GM18951 (cell line): Measurements from ENCODE around the gene PRKD1.

Experiments used
- POLR2A ChIP-seq: IDR thresholded peaks from 4 replicates; pipeline ENCODE4 v1.6.1; 2011; ENCODE audit warnings: mild to moderate bottlenecking; ENCODE audit not compliant: insufficient read length, insufficient read depth; ENCODE audit errors: extremely low read depth
- in situ Hi-C: fragments of 300-500 bp; cut with MboI; formaldehyde crosslinking; loops from one replicate; pipeline ENCODE4 v1.12.0; 2022; ENCODE audit warnings: low sequenced_read_pairs, mixed read lengths, inconsistent platforms; ENCODE audit not compliant: unreplicated experiment

The PRKD1 gene

DNA sequence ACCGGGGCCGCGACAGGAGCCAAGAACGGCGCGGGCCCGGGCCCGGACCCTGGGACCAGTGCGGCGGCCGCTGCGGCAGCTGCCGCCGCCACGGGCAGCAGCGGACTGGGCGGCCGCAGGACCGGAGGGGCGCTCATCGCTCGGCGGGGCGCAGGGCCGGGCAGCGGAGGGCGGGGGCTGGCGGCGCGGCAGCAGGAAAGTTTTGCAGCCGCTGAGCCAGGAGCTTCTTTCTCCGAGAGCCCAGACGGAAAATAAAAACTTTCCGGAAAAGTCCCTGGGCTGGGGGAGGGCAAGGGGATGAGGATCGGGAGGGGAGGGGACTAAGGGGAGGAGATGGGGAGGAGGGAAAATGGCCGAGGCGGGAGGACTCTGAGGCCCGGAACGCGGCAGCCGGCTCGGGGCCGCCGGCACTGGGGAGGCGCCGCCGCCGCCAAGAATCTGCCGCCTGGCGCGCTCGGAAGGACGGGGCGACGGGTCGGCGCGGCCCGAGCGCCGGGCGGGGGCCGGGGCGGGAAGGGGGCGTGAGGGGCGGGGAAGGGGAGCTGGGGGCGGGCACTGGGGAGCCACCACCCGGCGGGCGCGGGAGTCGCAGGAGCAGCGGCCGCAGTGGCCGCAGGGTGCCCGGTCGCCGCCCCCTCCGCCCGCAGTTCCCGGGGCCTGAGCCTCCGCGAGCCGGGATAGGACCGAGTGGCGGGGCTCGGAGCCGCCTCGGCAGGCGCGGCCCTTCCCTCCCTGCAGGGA is at the start of gene PRKD1:
TSS of gene PRKD1 (minus strand) at position 472 of the 741 bp plus-strand sequence.
- in situ Hi-C loops, result no loop called here
- no peak for TF ChIP-seq POLR2A

DNA sequence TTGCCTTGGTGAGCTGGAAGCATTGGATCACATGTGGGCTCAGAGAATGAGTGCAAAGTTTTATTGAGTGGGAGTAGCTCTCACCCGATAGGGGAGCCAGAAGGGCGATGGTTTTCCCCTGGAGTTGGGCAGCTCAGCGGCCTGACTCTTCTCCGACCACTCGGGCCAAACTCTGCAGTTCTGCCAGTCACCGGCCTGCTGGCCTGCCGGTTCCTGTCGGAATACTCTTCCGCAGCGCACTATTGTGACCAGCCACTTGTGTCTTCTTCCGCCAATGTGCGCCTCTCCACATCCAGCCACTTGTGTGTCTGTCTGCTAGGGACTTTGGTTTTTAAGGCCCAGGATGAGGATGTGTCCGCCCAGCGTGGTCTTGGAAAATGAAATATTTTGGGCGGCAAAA is 43.5 kb upstream of the PRKD1 start:
- in situ Hi-C loops, result no loop called here
- no peak for TF ChIP-seq POLR2A

DNA sequence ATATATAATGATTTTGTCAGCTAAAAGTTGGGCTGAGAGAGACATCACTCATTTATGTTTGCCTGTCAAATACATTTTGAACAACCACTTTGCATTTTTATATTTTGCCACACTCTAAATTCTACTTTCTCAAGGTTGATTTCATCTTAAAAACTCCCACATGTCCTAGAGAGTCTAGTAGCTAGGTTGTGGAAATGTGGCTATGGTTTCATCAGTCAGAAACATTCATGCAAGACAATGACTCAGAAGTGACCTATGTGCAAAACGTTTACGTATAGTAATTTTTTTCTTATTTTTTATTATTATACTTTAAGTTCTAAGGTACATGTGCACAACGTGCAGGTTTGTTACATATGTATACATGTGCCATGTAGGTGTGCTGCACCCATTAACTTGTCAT is 27.4 kb upstream of the PRKD1 start:
- in situ Hi-C loops, result no loop called here
- TF ChIP-seq POLR2A, result no peak

DNA sequence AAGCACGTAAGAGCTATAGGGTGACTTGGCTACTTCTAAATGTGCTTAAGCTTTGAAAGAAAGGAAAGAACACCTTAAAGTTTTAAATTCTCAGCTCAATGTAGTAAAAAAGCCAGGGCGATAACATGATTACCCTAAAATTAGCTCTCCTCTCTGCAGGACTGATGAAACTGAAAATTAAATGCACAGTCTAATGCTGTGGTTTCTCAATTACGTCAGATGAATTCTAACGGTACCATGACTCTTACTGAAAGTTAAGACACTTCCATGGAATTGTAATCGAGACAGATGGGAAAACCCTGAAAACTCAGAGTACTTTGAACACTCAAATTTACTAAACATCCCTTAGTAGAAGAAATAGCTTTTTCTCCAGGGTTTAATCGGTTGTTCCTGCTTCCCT is 25.9 kb upstream of the PRKD1 start:
- no peak for TF ChIP-seq POLR2A
- in situ Hi-C loops, result no loop called here

DNA sequence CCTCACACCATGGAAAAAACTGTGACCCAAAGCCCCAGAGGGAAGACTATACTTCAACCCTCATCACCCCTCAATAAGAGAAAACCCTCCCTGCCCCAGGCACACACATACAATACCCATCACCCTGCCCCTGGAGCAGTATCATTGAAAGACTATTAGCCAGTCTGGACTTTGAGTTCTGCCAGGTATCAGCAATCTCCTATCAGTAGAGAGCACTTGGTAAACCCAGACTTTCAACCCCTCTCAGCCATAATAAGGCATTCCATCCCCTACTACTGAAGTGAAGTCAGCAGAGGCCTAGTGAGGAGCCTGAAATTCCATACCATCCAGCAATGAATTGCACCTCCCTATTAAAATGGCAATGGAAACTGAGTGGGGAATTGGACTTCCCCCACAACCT is 16.4 kb upstream of the PRKD1 start:
- TF ChIP-seq POLR2A, result no peak
- in situ Hi-C loops, result no loop called here

DNA sequence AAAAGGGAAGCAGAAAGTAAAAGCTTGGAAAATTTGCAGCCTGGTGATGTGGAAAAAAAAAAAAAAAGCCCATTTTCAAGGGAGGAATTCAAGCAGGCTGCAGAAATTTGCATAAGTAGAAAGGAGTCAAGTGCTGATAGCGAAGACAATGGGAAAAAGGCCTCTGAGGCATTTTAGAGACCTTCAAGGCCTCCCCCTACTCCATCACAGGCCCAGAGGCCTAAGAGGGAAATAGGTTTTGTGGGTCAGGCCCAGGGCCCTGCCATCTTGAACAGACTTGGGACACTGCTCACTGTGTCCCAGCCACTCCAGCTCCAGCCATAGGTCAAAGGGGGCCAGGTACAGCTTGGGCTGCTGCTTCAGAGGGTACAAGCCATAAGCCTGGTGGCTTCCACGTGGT is 13.8 kb upstream of the PRKD1 start:
- TF ChIP-seq POLR2A, result no peak
- in situ Hi-C loops, result no loop called here

DNA sequence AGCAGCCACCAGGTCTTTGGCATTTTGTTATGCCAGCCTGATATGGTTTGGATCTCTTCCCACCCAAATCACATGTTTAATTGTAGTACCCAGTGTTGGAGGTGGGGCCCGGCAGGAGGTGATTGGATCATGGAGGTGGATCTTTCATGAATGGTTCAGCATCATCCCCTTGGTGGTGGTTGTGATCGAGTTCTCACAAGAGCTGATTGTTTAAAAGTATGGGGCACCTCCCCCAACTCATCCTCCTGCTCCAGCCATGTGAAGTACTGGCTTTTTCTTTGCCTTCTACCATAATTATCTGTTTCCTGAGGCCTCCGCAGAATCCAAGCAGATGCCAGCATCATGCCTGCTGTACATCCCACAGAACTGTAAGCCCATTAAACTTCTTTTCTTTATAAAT is 12.8 kb upstream of the PRKD1 start:
- in situ Hi-C loops, result no loop called here
- TF ChIP-seq POLR2A, result no peak

DNA sequence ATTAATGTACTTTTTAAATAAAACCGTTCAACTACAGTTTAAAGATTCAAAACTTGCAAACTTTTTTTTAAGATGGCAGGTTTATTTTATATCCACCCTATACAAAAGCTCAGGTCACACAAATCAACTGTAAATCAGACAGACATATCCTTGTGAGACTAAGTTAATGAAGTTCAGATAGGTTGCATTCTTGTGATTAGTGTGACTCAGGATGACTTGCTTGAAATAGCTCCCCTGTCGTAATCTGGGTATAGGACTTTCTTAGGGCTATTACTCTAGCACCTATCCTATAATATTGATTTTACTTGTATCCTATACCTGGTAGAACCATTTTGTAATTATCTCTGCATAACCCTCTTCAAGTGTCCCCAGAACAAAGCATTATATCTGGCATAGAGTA is 9.5 kb upstream of the PRKD1 start:
- in situ Hi-C loops, result no loop called here
- no peak for TF ChIP-seq POLR2A

DNA sequence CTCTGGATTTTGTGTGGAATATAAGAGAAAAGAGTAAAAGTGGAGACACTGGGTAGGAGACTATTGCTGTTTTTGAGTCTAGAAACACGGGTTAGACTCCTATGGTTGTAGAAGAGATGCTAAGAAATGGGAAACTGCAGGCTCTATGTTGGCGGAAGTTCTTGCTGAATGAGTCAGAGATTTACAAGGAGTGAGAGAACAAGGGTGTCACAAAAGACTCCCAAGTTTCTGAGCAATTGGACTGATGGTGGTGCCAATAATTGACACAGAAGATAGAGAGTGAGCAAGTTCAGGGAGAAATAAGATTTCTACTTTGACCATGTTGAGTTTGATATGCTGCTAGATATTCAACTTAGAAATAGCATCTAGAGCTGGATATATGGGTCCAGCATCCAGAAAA is 2.6 kb upstream of the PRKD1 start:
- TF ChIP-seq POLR2A, result no peak
- in situ Hi-C loops, result no loop called here

DNA sequence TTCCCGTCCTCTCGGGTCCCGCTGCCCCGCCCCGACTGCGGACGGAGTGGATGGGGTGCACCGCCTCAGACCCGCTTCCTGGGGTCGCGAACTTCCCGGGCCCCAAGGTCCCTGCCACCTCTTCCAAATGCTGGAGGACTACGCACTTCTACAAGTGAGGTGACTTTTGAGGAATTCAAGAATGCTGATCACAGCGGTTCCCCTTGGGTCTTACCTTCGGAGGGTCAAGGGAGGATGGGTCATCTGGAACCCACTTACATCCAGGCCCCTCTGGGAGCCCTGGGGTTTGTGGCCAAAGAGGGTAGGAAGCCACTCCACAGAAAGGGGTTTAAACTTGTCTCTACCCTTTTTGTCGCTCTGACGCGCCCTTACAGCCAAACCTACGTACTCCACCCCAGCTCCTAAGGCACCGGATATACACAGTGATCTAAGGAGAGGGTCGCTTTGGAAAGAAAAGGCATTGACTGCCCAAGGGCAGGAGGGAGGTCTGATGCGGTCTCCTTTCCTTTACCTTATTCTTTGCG is 532 bp upstream of the PRKD1 start:
- in situ Hi-C loops, result no loop called here
- no peak for TF ChIP-seq POLR2A

DNA sequence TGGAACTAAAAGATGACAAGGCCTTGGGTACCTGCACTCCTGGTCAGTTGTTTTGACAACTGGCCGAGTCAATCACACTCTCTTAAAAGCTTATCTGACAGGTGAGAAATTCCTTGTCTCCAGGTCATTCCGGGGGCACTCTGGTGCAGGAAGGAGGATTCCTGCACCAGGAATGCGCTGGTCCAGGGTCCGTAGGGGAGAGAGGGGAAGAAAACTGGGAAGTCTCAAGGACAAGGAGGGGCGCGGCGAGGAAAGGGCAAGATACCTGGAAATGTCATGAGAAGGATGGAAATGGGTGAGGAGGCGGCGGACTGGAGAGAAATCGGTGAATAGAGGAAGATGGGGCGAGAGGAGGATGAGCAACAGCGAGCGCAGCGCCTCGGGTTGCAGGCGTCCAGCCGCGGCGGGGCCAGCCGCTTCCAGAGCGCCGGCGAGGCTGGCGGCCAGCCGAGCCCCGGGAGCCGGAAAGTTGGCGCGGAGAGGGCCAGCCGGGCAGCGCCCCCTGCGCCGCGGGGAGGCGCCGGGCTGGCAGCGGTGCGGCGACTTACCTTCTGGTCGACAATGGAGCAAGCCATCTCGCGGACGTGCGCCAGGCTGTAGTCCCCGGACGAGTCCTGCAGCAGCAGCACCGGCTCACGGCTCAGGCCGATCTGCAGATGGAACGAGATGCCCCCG is 809 bp downstream of the PRKD1 start:
- in situ Hi-C loops, result no loop called here
- no peak for TF ChIP-seq POLR2A

DNA sequence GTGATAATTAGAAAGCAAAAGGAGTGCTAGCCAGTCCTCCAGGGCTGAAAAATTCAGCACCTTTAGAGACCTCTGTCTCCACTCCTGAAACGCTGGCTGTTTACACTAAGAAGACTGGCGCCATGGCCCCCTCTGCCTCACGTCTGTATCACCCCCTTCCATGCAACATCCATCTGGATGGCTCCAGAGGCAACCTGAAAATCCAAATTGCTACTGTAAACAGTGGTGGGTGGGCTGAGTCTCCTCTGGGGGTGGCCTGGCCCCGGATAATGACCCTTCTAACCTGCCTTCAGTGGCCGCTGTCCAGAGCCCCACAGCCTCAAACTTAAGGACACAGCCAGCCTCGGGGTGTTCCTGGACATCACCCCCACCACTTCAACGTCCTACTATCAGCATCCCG is 1.4 kb downstream of the PRKD1 start:
- no peak for TF ChIP-seq POLR2A
- in situ Hi-C loops, result no loop called here

DNA sequence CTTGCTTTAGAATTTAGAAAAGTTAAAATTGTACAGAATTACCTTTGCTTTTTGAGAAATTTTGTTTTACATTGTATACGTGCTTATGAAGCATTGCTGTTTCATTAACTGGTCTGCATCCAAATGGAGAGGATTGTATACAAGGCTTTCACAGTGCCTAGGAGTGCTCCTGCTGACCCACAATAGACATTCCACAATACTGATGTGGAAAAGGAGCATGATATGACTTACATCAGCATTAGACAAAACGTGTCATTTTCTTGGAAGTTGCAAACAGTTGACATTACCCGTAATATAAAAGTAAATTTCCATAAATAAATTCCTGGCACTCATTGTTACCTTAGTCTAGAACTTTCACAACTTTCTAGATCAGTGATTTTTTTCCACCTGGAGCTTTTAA is 1.9 kb downstream of the PRKD1 start:
- no peak for TF ChIP-seq POLR2A
- in situ Hi-C loops, result no loop called here

DNA sequence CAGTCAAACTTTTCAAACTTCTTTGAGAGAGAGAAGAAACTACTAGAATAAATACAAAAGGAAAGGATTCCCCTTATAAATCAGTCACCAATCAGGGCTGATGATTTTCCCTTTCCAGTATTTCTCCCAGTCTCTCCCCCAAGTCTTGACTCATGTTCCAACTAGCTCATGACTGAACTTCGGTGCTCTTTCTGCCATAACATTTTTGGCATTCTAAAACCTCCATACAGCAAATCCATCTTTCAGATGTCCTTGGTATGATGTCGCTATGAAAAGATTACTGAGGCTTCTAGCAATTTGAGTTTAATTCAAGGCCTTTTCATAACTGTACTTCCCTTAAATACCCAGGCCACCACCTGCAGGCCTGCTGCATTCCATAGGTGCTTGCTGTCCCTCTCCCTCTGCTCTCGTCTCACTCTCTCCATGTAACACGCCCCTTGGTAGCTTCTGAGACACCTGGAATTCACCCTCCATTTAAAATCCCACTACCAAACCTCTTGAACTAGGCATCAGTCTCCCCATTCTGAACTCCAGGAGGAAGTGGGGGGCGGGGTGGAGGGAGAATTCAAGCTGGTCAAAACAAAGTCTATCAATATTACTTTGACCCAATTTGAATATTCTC is 2.4 kb downstream of the PRKD1 start:
- in situ Hi-C loops, result no loop called here
- no peak for TF ChIP-seq POLR2A
